HG03280 (cell line): Measurements from ENCODE around the gene NPL.

ENCODE experiments used
- ATAC-seq: cut with Tn5 transposase; IDR thresholded peaks from one replicate; pipeline ENCODE4 v1.9.1; 2021; ENCODE audit warnings: mild to moderate bottlenecking, moderate library complexity; ENCODE audit not compliant: unreplicated experiment

NPL gene

DNA sequence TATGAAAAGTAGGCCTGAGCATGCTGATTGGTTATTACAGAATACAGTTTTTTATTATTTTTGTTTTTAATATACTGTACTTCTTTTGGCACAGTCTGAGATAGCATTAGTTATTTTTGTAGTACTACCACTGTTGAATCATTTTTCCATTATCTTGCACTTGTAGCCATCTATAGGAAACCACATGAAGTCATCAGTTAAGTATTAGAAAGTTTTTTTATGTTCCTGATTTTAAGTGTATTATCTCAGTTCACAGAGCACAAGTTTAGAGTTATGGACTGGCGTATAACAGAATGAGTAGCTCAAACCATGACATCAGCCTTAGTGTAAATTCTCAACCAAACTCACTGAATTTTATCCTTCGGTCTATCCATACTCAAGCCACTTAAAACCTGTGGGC, 72.4 kb downstream of the NPL start:
- ATAC-seq = no peak

DNA sequence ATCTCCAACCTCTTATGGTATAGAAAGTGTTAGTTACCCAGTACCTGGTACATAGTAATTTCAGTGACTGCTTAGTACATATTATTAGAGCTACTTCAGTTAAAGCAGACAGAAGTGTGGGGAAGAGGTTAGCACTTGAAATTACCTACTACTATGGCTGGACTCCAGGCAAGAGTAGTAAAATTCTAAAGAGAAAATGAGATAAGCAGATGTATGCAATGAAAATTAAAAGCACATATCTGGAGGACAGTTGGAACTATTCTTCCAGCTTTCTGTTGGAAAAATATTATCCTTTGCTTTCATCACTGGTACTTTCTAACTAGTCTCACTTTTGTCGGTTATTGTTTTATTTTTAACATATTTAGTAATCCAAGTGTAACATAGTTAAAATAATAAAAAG, 73.3 kb downstream of the NPL start:
- no peak for ATAC-seq

DNA sequence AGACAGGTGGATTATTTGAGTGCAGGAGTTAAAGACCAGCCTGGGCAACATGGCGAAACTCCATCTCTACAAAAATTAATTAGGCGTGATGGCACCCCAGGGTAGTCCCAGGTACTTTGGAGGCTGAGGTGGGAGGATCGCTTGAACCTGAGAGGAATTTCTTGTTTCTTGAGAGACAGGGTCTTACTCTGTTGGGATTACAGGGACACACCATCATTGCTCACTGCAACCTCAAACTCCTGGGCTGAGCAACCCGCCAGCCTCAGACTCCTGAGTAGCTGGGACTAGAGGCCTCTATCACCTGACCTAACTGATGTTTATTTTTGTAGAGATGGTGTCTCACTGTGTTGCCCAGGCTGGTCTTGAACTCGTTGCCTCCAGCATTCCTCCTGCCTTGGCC, 74.4 kb downstream of the NPL start:
- ATAC-seq = no peak

- no peak for ATAC-seq
Observed at GRCh38 chr1:182867861-182868260, 78.3 kb downstream of the NPL start.

- no peak for ATAC-seq
Observed at GRCh38 chr1:182869241-182869666, 79.7 kb downstream of the NPL start.

GRCh38 chr1:182872881-182873280, 83.3 kb downstream of the NPL start:
- no peak for ATAC-seq

GRCh38 chr1:182875889-182876288, 86.3 kb downstream of the NPL start:
- ATAC-seq = no peak

DNA sequence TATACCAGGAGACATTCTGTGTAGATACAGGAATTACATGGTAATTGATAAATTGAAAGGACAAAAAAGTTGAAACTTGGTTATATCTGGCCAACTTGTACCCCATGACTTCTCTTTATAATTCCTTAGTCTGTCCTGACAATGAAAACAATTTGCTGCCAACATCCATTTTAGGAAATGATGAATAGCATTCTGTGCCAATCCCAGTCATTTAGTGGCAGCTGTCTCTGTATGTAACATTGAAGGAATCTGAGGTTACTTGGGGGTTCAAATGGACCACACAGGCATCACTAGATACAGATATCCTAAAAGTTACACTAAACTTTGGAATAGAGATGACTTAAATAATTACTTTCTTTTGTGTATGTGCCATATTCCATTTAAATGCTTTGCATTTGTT, 87.8 kb downstream of the NPL start:
- ATAC-seq = no peak

- no peak for ATAC-seq
Observed at GRCh38 chr1:182877842-182878241, 88.3 kb downstream of the NPL start.
